ENCODE data around the gene PTH1R. TPM values are rescaled to one million over a fixed set of nuclear protein-coding genes. Genes with fewer than 3 reads are reported as not detected.

Gene PTH1R
- total RNA-seq, 1 experiment from 2014 or later, result 1.0 TPM

DNA sequence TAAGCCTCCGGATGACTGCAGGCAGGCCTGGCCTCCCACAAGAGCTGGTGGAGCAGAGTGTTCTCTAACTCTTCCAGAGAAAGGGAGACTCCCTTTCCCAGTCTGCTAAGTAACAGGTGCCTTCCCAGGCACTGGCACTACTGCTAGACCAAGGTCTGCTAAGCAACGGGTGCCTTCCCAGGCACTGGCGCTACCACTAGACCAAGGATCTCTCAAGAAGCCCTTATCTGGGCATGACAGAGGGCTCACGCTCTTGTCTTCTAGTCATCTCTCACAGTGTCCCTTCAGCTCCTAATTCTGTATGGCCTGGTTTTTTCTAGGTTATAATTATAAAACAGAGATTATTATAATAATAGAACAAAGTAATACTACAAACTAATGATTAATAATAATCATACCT, 42.0 kb upstream of the PTH1R start:
- Histone ChIP-seq H2BK15ac (ENCODE audit: low read depth, low read length) (no peak overlapping the region), H3K9ac (ENCODE audit: extremely low read depth, insufficient read length, low read length) (no peak overlapping the region), H3K14ac (ENCODE audit: insufficient read depth, low read length) (no peak overlapping the region), H3K4me1 (ENCODE audit: insufficient read depth, low read length) (no peaks in the 10 kb centered on the region), H2AK5ac (ENCODE audit: insufficient read length, low read length) (no peak overlapping the region), H3K4ac (ENCODE audit: low read depth, low read length) (no peak overlapping the region), H2AFZ (ENCODE audit: low read length) (no peak overlapping the region), H3K4me2 (ENCODE audit: insufficient read depth, insufficient read length, low read length) (no peak overlapping the region), H3K27ac (ENCODE audit: insufficient read length, low read depth, low read length) (no peak overlapping the region), H2BK12ac (ENCODE audit: insufficient read length, low read depth, low read length) (no peak overlapping the region), H3K27me3 (ENCODE audit: insufficient read depth, low read length) (no peaks in the 10 kb centered on the region), H4K20me1 (ENCODE audit: control insufficient read depth, insufficient read depth, insufficient read length) (no peaks in the 10 kb centered on the region), H3K79me2 (ENCODE audit: insufficient read depth, low read length) (no peaks in the 10 kb centered on the region), H4K5ac (ENCODE audit: insufficient read length, low read depth, low read length) (no peak overlapping the region), H2BK5ac (ENCODE audit: insufficient read length, low read length) (no peak overlapping the region), H3K56ac (ENCODE audit: insufficient read length, low read depth, low read length) (no peak overlapping the region), H3K18ac (ENCODE audit: insufficient read length, low read depth, low read length) (no peak overlapping the region), H2BK120ac (ENCODE audit: low read depth, low read length, poor library complexity, severe bottlenecking) (no peak overlapping the region), H2BK20ac (ENCODE audit: low read depth, low read length, poor library complexity, severe bottlenecking) (no peak overlapping the region), H4K8ac (replicated peaks; ENCODE audit: insufficient read length, low read depth, low read length) (no peak overlapping the region), H3T11ph (ENCODE audit: low read length) (no peak overlapping the region), H3K23ac (ENCODE audit: insufficient read length, low read depth, low read length) (no peak overlapping the region), H3K9me3 (ENCODE audit: control insufficient read depth, low read depth, low read length) (peaks cover 6% of the 10 kb centered on the region), H3K23me2 (ENCODE audit: insufficient read length, low read depth, low read length, poor library complexity, severe bottlenecking) (no peaks in the 10 kb centered on the region), H4K91ac (ENCODE audit: insufficient read length, low read depth, low read length) (no peak overlapping the region), H3K79me1 (ENCODE audit: insufficient read depth, low read depth, low read length, poor library complexity, severe bottlenecking) (no peaks in the 10 kb centered on the region)
- Mint-ChIP-seq H3K27me3 (ENCODE audit: low read depth) (peaks cover 13% of the 10 kb centered on the region), H3K4me3 (no peak overlapping the region), H3K9me3 (peaks cover 25 to 29% of the 10 kb centered on the region in 2 experiments), H3K4me1 (no peaks in the 10 kb centered on the region; a peak in 1 of 4 replicates), H3K27ac (no peak overlapping the region), H3K36me3 (ENCODE audit: insufficient read depth in 1 of 3, low read depth in 3 of 3) (peaks cover 0 to 17% (median 5%) of the 10 kb centered on the region in 3 experiments; a peak in 5 of 7 replicates)
- no peak for DNase-seq
- TF ChIP-seq, protein P1, sequence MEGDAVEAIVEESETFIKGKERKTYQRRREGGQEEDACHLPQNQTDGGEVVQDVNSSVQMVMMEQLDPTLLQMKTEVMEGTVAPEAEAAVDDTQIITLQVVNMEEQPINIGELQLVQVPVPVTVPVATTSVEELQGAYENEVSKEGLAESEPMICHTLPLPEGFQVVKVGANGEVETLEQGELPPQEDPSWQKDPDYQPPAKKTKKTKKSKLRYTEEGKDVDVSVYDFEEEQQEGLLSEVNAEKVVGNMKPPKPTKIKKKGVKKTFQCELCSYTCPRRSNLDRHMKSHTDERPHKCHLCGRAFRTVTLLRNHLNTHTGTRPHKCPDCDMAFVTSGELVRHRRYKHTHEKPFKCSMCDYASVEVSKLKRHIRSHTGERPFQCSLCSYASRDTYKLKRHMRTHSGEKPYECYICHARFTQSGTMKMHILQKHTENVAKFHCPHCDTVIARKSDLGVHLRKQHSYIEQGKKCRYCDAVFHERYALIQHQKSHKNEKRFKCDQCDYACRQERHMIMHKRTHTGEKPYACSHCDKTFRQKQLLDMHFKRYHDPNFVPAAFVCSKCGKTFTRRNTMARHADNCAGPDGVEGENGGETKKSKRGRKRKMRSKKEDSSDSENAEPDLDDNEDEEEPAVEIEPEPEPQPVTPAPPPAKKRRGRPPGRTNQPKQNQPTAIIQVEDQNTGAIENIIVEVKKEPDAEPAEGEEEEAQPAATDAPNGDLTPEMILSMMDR (conservative IDR thresholded peaks at IDR 0.05), result no peak
- WGBS (ENCODE audit: extremely low coverage, insufficient read length, low lambda C conversion rate), result no CpG with 5 or more reads among the region's 4 CpGs

All from H9 (cell line).